Nephron progenitor cell (in vitro differentiated cells): Measurements from ENCODE around the gene ALDH3B2.
"Not testable (repeated sequence)": the region's sequence is repeated elsewhere in the genome, so short reads cannot be mapped to it uniquely, and the experiment has no call there.

Source experiments
- DNase-seq: peaks from one replicate; pipeline ENCODE4 v3.0.0; 2021
- H3K27ac Mint-ChIP-seq: 2 replicates; pipeline ENCODE4 v1.8.0; 2021; ENCODE audit warnings: mild to moderate bottlenecking, moderate library complexity, mixed read lengths
- H3K27me3 Mint-ChIP-seq: 2 replicates; pipeline ENCODE4 v1.8.0; 2021; ENCODE audit warnings: mild to moderate bottlenecking, low read depth, mixed read lengths; ENCODE audit not compliant: poor library complexity
- H3K36me3 Mint-ChIP-seq: 2 replicates; pipeline ENCODE4 v1.8.0; 2021; ENCODE audit warnings: low read depth, mixed read lengths
- H3K4me1 Mint-ChIP-seq: 2 replicates; pipeline ENCODE4 v1.8.0; 2021; ENCODE audit warnings: mixed read lengths
- H3K4me3 Mint-ChIP-seq: 2 replicates; pipeline ENCODE4 v1.8.0; 2021; ENCODE audit warnings: mild to moderate bottlenecking, moderate library complexity, mixed read lengths
- H3K9me3 Mint-ChIP-seq: 2 replicates; pipeline ENCODE4 v1.8.0; 2021; ENCODE audit warnings: mild to moderate bottlenecking, moderate library complexity, mixed read lengths
- CTCF ChIP-seq: fragments of 200-600 bp; sonication (generic); IDR thresholded peaks from 2 replicates; pipeline ENCODE4 v1.5.0; 2021; ENCODE audit warnings: antibody characterized with exemption

ALDH3B2 gene

GRCh38 chr11:67704524-67704923, 30.1 kb upstream of the ALDH3B2 start:
- TF ChIP-seq CTCF: no peak
- Mint-ChIP-seq H3K9me3 (peaks cover 9% of the 10 kb centered on the region), H3K4me1 (peaks cover 23% of the 10 kb centered on the region), H3K4me3 (no peak overlapping the region), H3K36me3 (no peaks in the 10 kb centered on the region), H3K27me3 (peaks cover 30% of the 10 kb centered on the region), H3K27ac (no peak overlapping the region)
- DNase-seq: no peak

GRCh38 chr11:67703709-67704108, 29.3 kb upstream of the ALDH3B2 start:
- Mint-ChIP-seq H3K9me3 (peaks cover 17% of the 10 kb centered on the region), H3K4me1 (peaks cover 23% of the 10 kb centered on the region), H3K27me3 (peaks cover 22% of the 10 kb centered on the region)
- H3K4me3 Mint-ChIP-seq, H3K36me3 Mint-ChIP-seq, H3K27ac Mint-ChIP-seq, DNase-seq: not testable (repeated sequence)

GRCh38 chr11:67700548-67701262, 26.3 kb upstream of the ALDH3B2 start:
- H3K4me1 Mint-ChIP-seq: peaks cover 23% of the 10 kb centered on the region
- H3K27ac Mint-ChIP-seq: no peak overlapping the region
- H3K9me3 Mint-ChIP-seq: peaks cover 32% of the 10 kb centered on the region
- no peak overlapping the region for H3K4me3 Mint-ChIP-seq
- H3K36me3 Mint-ChIP-seq: no peaks in the 10 kb centered on the region
- no peak for DNase-seq
- no peak for TF ChIP-seq CTCF
- peaks cover 10% of the 10 kb centered on the region for H3K27me3 Mint-ChIP-seq

- Mint-ChIP-seq H3K4me1 (peaks cover 23% of the 10 kb centered on the region), H3K9me3 (peaks cover 36% of the 10 kb centered on the region), H3K4me3 (no peak overlapping the region), H3K27ac (no peak overlapping the region), H3K27me3 (peaks cover 10% of the 10 kb centered on the region), H3K36me3 (no peaks in the 10 kb centered on the region)
- no peak for DNase-seq
- TF ChIP-seq CTCF: no peak
These were observed 25.7 kb upstream of the ALDH3B2 start for GRCh38 chr11:67700141-67700540.

- peaks cover 23% of the 10 kb centered on the region for H3K4me1 Mint-ChIP-seq
- peaks cover 36% of the 10 kb centered on the region for H3K9me3 Mint-ChIP-seq
- H3K36me3 Mint-ChIP-seq: no peaks in the 10 kb centered on the region
- H3K27me3 Mint-ChIP-seq: peaks cover 10% of the 10 kb centered on the region
- no peak overlapping the region for H3K27ac Mint-ChIP-seq
- H3K4me3 Mint-ChIP-seq: no peak overlapping the region
- TF ChIP-seq CTCF: no peak
- no peak for DNase-seq
These were observed 25.1 kb upstream of the ALDH3B2 start for GRCh38 chr11:67699521-67699920.

- peaks cover 21% of the 10 kb centered on the region for H3K4me1 Mint-ChIP-seq
- peaks cover 36% of the 10 kb centered on the region for H3K9me3 Mint-ChIP-seq
- TF ChIP-seq CTCF: no peak
- no peak for DNase-seq
- H3K36me3 Mint-ChIP-seq: no peaks in the 10 kb centered on the region
- no peak overlapping the region for H3K4me3 Mint-ChIP-seq
- no peak overlapping the region for H3K27ac Mint-ChIP-seq
- peaks cover 7% of the 10 kb centered on the region for H3K27me3 Mint-ChIP-seq
These were observed 23.8 kb upstream of the ALDH3B2 start for GRCh38 chr11:67698247-67698646.
